BJ (cell line): ENCODE data around the gene TMEM250. TPM values are rescaled to one million over a fixed set of nuclear protein-coding genes. Genes with fewer than 3 reads are reported as not detected.

ENCODE experiments used
- CTCF ChIA-PET: fragments of 350-600 bp; formaldehyde crosslinking; extraction: SDS; loops from one replicate; lab custom pipeline; 2021; ENCODE audit warnings: antibody characterized with exemption, inconsistent platforms; lab: Yijun Ruan, JAX
- POLR2A ChIA-PET: fragments of 300-600 bp; sonication (Branson Sonifier 250); formaldehyde crosslinking; extraction: SDS; loops from one replicate; lab custom pipeline; 2021; ENCODE audit warnings: antibody characterized with exemption; lab: Charles Lee
- DNase-seq: peaks from one replicate; pipeline ENCODE4 v3.0.0-alpha.2; 2011; ENCODE audit warnings: low read depth
- H3K27me3 ChIP-seq: 2 replicates; pipeline ENCODE4 v1.6.0; 2011; ENCODE audit warnings: low read length; ENCODE audit not compliant: control insufficient read depth, insufficient read depth
- H3K36me3 ChIP-seq: 2 replicates; pipeline ENCODE4 v1.5.1; 2011; ENCODE audit warnings: low read length; ENCODE audit not compliant: control insufficient read depth, insufficient read depth
- H3K4me3 ChIP-seq: 2 replicates; pipeline ENCODE4 v1.5.1; 2011; ENCODE audit warnings: low read depth, mild to moderate bottlenecking, control low read depth, low read length
- polyA plus RNA-seq: library from polyadenylated mRNA; depleted of rRNA; stranded (reverse); fragments of >200 nt; gene quantifications from 2 replicates; pipeline ENCODE4 v1.2.3, GENCODE V29; 2011
- TF ChIP-seq, protein P1 (sequence below): IDR thresholded peaks from 2 replicates; pipeline ENCODE4 v1.5.1; 2011; ENCODE audit warnings: low read depth, mild to moderate bottlenecking, control low read depth, inconsistent platforms, low read length, moderate library complexity; ENCODE audit not compliant: insufficient read depth

The TMEM250 gene
- polyA plus RNA-seq, 1 experiment = 20.7 TPM

GRCh38 chr9:136128436-136128835 is 9.8 kb upstream of the TMEM250 start:
- Histone ChIP-seq H3K4me3 (no peak overlapping the region), H3K36me3 (no peaks in the 10 kb centered on the region), H3K27me3 (peaks cover 34% of the 10 kb centered on the region)
- no peak for DNase-seq
- TF ChIP-seq, protein P1, sequence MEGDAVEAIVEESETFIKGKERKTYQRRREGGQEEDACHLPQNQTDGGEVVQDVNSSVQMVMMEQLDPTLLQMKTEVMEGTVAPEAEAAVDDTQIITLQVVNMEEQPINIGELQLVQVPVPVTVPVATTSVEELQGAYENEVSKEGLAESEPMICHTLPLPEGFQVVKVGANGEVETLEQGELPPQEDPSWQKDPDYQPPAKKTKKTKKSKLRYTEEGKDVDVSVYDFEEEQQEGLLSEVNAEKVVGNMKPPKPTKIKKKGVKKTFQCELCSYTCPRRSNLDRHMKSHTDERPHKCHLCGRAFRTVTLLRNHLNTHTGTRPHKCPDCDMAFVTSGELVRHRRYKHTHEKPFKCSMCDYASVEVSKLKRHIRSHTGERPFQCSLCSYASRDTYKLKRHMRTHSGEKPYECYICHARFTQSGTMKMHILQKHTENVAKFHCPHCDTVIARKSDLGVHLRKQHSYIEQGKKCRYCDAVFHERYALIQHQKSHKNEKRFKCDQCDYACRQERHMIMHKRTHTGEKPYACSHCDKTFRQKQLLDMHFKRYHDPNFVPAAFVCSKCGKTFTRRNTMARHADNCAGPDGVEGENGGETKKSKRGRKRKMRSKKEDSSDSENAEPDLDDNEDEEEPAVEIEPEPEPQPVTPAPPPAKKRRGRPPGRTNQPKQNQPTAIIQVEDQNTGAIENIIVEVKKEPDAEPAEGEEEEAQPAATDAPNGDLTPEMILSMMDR = no peak
- POLR2A ChIA-PET = no interaction called here
- CTCF ChIA-PET = interaction anchor here (0.7 to 1.4 kb wide), 2 partner anchors 39 to 264 kb away, joined by 3 to 5 read pairs; no protein-coding TSS in a partner anchor

DNA sequence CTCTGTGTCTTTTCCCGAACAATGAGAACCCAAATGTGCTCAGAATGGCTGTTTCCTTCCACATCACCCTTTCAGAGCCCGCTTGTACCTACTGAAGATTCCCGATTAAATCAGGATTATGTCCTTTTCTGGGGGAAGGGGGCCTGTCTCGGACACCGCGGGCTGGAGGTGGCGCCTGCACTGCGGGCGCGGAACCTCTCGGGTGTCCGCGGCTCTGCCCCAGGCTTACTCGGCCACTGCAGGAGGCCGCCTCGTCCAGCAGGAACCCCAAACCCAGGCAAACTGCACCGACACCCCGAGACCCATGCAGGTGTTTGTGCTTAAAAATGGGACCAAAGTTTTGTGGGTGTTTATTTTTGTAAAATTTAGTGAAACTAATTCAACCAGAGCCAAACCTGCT is 8.6 kb upstream of the TMEM250 start:
- Histone ChIP-seq H3K36me3 (no peaks in the 10 kb centered on the region), H3K4me3 (no peak overlapping the region), H3K27me3 (peaks cover 30% of the 10 kb centered on the region)
- no peak for DNase-seq
- ChIA-PET CTCF (interaction anchor here (1.5 kb wide), 1 partner anchor 160 kb away, joined by 9 read pairs; no protein-coding TSS in a partner anchor), POLR2A (no interaction called here)
- TF ChIP-seq, protein P1 = no peak

- ChIA-PET POLR2A (no interaction called here), CTCF (interaction anchor here (4.1 kb wide), 1 partner anchor 156 kb away, joined by 128 read pairs; no protein-coding TSS in a partner anchor)
- H3K27me3 ChIP-seq = peaks cover 14% of the 10 kb centered on the region
- H3K36me3 ChIP-seq = no peaks in the 10 kb centered on the region
- DNase-seq = no peak
- TF ChIP-seq, protein P1 = no peak
- H3K4me3 ChIP-seq = no peak overlapping the region
These were observed 6.5 kb upstream of the TMEM250 start for GRCh38 chr9:136124976-136125692.

DNA sequence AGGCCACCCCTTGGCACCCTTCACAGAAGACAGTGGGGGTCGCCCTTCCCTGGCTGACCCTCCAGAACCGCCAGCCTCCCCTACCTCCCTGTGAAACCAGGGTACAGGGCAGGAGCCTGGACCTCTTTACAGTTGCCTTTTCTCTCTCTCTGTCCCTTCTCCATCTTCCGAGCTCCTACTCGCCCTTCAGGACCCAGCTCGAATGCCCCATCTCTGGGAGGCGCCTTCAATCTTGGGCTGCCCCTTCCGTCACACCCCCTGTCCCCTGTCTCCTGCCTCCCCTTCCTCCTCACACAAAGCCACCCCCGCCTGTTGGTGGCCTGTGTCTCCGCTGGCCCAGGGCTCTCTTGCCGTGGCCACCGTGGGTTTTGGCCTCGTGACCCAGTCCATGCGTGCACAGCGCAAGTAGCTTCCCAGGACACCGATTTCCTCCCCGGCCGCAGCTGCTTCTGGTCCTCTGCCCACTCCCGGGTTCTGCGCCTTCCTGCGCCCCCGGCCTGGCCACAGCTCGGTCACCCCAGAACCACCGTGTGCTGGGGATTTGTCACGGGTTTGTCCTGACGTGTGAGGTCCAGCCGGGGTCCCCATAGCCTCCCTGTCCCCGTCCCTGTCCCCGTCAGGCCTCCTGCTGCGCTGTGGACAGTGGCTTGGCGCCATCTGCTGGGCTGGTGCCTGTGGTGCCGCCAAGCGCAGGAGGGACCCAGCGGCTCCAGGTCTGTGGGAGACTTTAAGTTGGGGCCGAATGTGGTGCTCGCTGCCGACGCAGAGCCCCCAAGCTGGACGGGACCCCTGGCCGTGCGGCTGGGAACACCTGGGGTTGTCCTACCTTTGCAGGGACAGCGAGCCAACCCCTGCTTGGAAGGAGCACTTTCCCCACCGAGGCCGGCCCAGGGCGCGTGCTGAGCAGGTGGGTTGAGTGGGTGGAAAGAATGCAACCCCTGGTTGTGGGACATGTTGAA is 4.0 kb upstream of the TMEM250 start:
- H3K4me3 ChIP-seq = no peak overlapping the region; the same call in 1 of the 2 replicates
- CTCF ChIA-PET = interaction anchor here (0.6 to 4.1 kb wide), 31 partner anchors 10 to 312 kb away, joined by 3 to 128 read pairs (median 5); partner anchors contain the start of genes NACC2 and UBAC1
- TF ChIP-seq, protein P1 = peak; percentile 96
- H3K36me3 ChIP-seq = no peaks in the 10 kb centered on the region
- POLR2A ChIA-PET = no interaction called here
- no peak for DNase-seq
- H3K27me3 ChIP-seq = peaks cover 6% of the 10 kb centered on the region
